Spleen (tissue), 7 donors: Measurements from ENCODE around the gene RPS6KL1.

Experiments used
- CTCF ChIP-seq, 11 experiments: fragments of 200-600 bp in 7 of 11; fragments of 450-650 bp in 4 of 11; sonication (generic) in 4 of 11; IDR thresholded peaks in 8 of 11; conservative IDR thresholded peaks in 3 of 11; 1 replicate in 7 of 11; 2 replicates in 4 of 11; pipeline versions ENCODE4 v1.4.0 to v1.8.0; 2016 to 2021; ENCODE audit warnings: antibody characterized with exemption in 11 of 11, inconsistent platforms in 4 of 11, mild to moderate bottlenecking in 1 of 11
- POLR2A ChIP-seq, 3 donors: fragments of 450-650 bp; IDR thresholded peaks; one replicate each; pipeline ENCODE4 v1.5.1; 2017; ENCODE audit warnings: antibody characterized with exemption in 3 of 3, mild to moderate bottlenecking in 1 of 3
- POLR2AphosphoS5 ChIP-seq, 3 donors: sonication (generic); formaldehyde crosslinking; IDR thresholded peaks; one replicate each; pipeline ENCODE4 v1.5.1; 2017; ENCODE audit warnings: antibody characterized with exemption in 3 of 3
- donor health status: DM: no; HTN: no; CAD: no; lungs with moderate emphysema.
- donor health status: DM: no; HTN: no; CAD: no.
- donor health status: DM: no; HTN: no; CAD: no.

- TF ChIP-seq CTCF (IDR thresholded peaks at IDR 0.05 in 8 of 11, conservative IDR thresholded peaks at IDR 0.05 in 3 of 11), result no peak
- TF ChIP-seq POLR2A (IDR thresholded peaks at IDR 0.05), result no peak
- TF ChIP-seq POLR2AphosphoS5 (IDR thresholded peaks at IDR 0.05), result no peak
Observed at GRCh38 chr14:74936731-74937130, 13.7 kb upstream of the RPS6KL1 start.
